GM13977 (cell line): ENCODE results near the gene HMGN4.

Source experiments
- DNase-seq: peaks from one replicate; pipeline ENCODE4 v3.0.0; 2012; ENCODE audit warnings: low spot score
- in situ Hi-C: fragments of 300-500 bp; cut with MboI; formaldehyde crosslinking; loops from one replicate; pipeline ENCODE4 v1.12.0; 2022; ENCODE audit warnings: low sequenced_read_pairs, low pct_unique_long_range_greater_than_20kb, mixed read lengths, inconsistent platforms; ENCODE audit not compliant: unreplicated experiment
- TF ChIP-seq, protein P1 (sequence below): IDR thresholded peaks from 2 replicates; pipeline ENCODE4 v1.5.1; 2012; ENCODE audit warnings: mild to moderate bottlenecking, control low read depth; ENCODE audit not compliant: insufficient read depth; ENCODE audit errors: extremely low read depth, missing control alignments

Gene HMGN4

GRCh38 chr6:26578279-26578678 lies 40.1 kb downstream of the HMGN4 start:
- TF ChIP-seq, protein P1, sequence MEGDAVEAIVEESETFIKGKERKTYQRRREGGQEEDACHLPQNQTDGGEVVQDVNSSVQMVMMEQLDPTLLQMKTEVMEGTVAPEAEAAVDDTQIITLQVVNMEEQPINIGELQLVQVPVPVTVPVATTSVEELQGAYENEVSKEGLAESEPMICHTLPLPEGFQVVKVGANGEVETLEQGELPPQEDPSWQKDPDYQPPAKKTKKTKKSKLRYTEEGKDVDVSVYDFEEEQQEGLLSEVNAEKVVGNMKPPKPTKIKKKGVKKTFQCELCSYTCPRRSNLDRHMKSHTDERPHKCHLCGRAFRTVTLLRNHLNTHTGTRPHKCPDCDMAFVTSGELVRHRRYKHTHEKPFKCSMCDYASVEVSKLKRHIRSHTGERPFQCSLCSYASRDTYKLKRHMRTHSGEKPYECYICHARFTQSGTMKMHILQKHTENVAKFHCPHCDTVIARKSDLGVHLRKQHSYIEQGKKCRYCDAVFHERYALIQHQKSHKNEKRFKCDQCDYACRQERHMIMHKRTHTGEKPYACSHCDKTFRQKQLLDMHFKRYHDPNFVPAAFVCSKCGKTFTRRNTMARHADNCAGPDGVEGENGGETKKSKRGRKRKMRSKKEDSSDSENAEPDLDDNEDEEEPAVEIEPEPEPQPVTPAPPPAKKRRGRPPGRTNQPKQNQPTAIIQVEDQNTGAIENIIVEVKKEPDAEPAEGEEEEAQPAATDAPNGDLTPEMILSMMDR: no peak
- in situ Hi-C loops: loop anchor here (10.0 kb wide), 1 partner anchor 393 kb away; a partner anchor contains a TSS
- DNase-seq: no peak

DNA sequence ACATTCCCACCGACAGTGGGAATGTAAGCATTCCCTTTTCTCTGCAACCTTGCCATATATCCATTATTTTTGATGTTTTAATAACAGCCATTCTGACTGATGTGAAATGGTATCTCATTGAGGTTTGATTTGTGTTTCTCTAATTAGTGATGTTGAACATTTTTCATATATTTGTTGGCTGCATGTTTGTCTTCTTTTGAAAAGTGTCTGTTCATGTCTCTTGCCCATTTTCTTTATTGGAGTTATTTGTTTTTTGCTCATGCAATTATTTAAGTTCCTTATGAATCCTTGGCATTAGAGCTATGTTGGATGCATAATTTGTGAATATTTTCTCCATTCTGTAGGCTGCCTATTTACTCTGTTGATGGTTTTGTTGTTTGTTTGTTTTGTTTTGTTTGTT lies 40.6 kb downstream of the HMGN4 start:
- TF ChIP-seq, protein P1: no peak
- DNase-seq: no peak
- in situ Hi-C loops: loop anchor here (10.0 kb wide), 1 partner anchor 394 kb away; a partner anchor contains a TSS

GRCh38 chr6:26581164-26581915 lies 43.2 kb downstream of the HMGN4 start:
- TF ChIP-seq, protein P1: no peak
- no peak for DNase-seq
- in situ Hi-C loops: no loop called here

DNA sequence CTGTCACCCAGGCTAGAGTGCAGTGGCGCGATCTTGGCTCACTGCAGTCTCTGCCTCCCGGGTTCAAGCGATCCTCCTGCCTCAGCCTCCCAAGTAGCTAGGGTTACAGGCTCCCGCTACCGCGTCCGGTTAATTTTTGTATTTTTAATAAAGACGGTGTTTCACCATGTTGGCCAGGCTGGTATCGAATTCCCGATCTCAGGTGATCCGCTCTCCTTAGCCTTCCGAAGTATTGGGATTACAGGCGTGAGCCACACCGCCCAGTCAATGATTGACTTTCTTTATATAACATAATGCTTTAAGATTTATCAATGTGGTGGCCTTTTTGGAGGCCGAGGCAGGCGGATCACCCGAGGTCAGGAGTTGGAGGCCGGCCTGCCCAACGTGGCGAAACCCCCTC lies 50.8 kb downstream of the HMGN4 start:
- TF ChIP-seq, protein P1: no peak
- no peak for DNase-seq
- in situ Hi-C loops: no loop called here

DNA sequence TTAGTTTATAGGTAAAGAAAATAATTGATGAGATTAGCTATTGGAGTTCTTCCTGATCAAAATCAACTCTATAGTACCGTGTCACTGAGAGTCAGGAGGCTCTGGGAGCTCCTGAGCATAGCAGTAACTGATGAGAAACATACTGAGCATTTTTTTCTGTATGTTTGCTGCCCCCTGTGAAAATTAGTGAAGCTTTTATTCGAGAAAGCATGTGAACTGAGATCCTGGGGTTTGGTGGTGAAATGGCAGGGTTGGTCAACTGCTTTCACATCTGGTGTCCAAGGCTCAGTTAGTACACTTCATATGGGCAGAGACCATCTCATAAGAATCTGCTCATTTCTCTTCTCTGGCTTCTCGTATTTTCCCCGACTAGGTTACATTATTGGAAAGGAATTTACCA lies 54.5 kb downstream of the HMGN4 start:
- in situ Hi-C loops: no loop called here
- TF ChIP-seq, protein P1: peak; percentile 18
- no peak for DNase-seq

DNA sequence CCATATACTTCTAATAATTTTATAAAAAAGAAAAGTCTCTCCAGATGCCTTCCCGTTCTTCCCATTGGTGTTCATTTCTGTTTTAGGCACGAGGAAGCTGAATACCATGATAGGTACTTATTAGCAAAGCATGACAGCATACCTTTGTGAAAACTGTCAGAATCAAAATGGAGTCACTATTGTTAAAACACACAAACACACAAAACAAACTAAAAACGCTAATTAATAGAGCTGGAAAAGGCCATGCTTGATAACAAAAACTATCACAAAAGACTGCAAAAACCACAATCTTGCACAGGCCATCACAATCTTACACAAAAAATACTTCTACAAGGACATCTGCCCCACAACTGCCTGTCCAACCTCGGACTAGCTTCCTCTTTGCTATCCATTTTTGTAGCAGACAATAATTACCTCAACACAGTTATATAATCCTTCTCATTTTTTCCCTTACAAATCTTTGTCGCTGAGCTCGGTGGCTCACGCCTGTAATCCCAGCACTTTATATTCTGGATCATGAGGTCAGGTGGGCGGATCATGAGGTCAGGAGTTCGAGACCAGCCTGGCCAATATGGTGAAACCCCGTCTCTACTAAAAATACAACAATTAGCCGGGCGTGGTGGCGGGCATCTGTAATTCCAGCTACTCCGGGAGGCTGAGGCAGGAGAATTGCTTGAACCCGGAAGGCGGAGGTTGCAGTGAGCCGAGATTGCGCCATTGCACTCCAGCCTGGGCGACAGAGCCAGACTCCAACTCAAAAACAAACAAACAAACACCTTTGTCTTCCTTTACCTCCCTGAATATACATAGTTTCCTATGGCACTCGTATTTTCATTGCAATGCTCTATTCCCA lies 55.3 kb downstream of the HMGN4 start:
- no peak for DNase-seq
- TF ChIP-seq, protein P1: no peak
- in situ Hi-C loops: no loop called here
